Measurements from ENCODE around the gene GNS. TPM values are rescaled to one million over a fixed set of nuclear protein-coding genes. Genes with fewer than 3 reads are reported as not detected.
A peak's percentile ranks its signal among the peaks of the same experiment; 100 is the strongest.

GNS gene
- total and polyA plus RNA-seq, 8 donors: 7.1 to 66.0 (median 26.0) TPM

GRCh38 chr12:64745980-64746379, 13.2 kb downstream of the GNS start:
- intact Hi-C loops (cut with DNase I): no loop called here
- peaks cover 0 to 20% (median 0%) of the 10 kb centered on the region in 3 donors for H3K36me3 ChIP-seq
- FAIRE-seq: no peak

GRCh38 chr12:64745259-64745807, 13.9 kb downstream of the GNS start:
- H3K4me3 ChIP-seq: no peak overlapping the region
- H3K4me1 ChIP-seq: peaks cover 5 to 12% (median 6%) of the 10 kb centered on the region in 3 donors
- FAIRE-seq (no peak), DNase-seq (peak in 1 of 6 donors; percentile 22), ATAC-seq (peak; percentile 14 to 53 (median 42))
- intact Hi-C loops (cut with DNase I): no loop called here
- TF ChIP-seq CTCF (IDR thresholded peaks at IDR 0.05): no peak
- WGBS, 2 donors: 75 to 77% methylated on average over 7 of the region's 7 CpGs
- H3K27ac ChIP-seq: peak overlapping the region in 2 of 4 donors; percentile 45 to 56
- no peaks in the 10 kb centered on the region for H3K27me3 ChIP-seq
- peaks cover 0 to 17% (median 0%) of the 10 kb centered on the region in 3 donors for H3K36me3 ChIP-seq
- no peaks in the 10 kb centered on the region for H3K9me3 ChIP-seq

More at GRCh38 chr12:64745980-64746379, 13.2 kb downstream of the GNS start:
- no peak for TF ChIP-seq CTCF (IDR thresholded peaks at IDR 0.05)
- Histone ChIP-seq H3K9me3 (no peaks in the 10 kb centered on the region), H3K4me3 (no peak overlapping the region), H3K4me1 (peaks cover 5 to 12% (median 6%) of the 10 kb centered on the region in 3 donors), H3K27ac (no peak overlapping the region), H3K27me3 (no peaks in the 10 kb centered on the region)
- DNase-seq (no peak), ATAC-seq (peak in 3 of 4 donors; percentile 24 to 44 (median 28))
- WGBS, 2 donors: 87 to 95% methylated on average over 2 of the region's 2 CpGs

- peak overlapping the region in 1 of 4 donors; percentile 2 for H3K4me3 ChIP-seq
- 44 to 57% methylated on average over 5 of the region's 5 CpGs for WGBS, 2 donors
- H3K36me3 ChIP-seq: peaks cover 0 to 21% (median 0%) of the 10 kb centered on the region in 3 donors
- peak; percentile 84 to 86 (median 86) for ATAC-seq
- no peak for FAIRE-seq
- H3K4me1 ChIP-seq: peaks cover 5 to 12% (median 6%) of the 10 kb centered on the region in 3 donors
- peak overlapping the region in 2 of 4 donors; percentile 45 to 56 for H3K27ac ChIP-seq
- no peaks in the 10 kb centered on the region for H3K9me3 ChIP-seq
- DNase-seq: no peak
- no peak for TF ChIP-seq CTCF (IDR thresholded peaks at IDR 0.05)
- intact Hi-C loops (cut with DNase I): no loop called here
- H3K27me3 ChIP-seq: no peaks in the 10 kb centered on the region
Measured at GRCh38 chr12:64744422-64745258, 14.6 kb downstream of the GNS start.

- 95 to 97% methylated on average over 3 of the region's 3 CpGs for WGBS, 2 donors
- H3K36me3 ChIP-seq: peaks cover 0 to 31% (median 0%) of the 10 kb centered on the region in 3 donors
- intact Hi-C loops (cut with DNase I): no loop called here
- H3K9me3 ChIP-seq: no peaks in the 10 kb centered on the region
- H3K4me1 ChIP-seq: peaks cover 5 to 12% (median 6%) of the 10 kb centered on the region in 3 donors
- no peak for DNase-seq
- no peak for FAIRE-seq
- no peak for TF ChIP-seq CTCF (IDR thresholded peaks at IDR 0.05)
- no peak for ATAC-seq
- no peak overlapping the region for H3K27ac ChIP-seq
- no peaks in the 10 kb centered on the region for H3K27me3 ChIP-seq
- H3K4me3 ChIP-seq: no peak overlapping the region
Measured at GRCh38 chr12:64743206-64743605, 16.0 kb downstream of the GNS start.

All from pancreas (tissue), 10 donors.